ENCODE results near the gene GRIFIN. TPM values are rescaled to one million over a fixed set of nuclear protein-coding genes. Genes with fewer than 3 reads are reported as not detected.
A peak's percentile ranks its signal among the peaks of the same experiment; 100 is the strongest.

Gene GRIFIN
- total and polyA plus RNA-seq, 9 of the 15 experiments (the other 6 are each of a cell fraction or from before 2014, with no cell fraction given): not detected

DNA sequence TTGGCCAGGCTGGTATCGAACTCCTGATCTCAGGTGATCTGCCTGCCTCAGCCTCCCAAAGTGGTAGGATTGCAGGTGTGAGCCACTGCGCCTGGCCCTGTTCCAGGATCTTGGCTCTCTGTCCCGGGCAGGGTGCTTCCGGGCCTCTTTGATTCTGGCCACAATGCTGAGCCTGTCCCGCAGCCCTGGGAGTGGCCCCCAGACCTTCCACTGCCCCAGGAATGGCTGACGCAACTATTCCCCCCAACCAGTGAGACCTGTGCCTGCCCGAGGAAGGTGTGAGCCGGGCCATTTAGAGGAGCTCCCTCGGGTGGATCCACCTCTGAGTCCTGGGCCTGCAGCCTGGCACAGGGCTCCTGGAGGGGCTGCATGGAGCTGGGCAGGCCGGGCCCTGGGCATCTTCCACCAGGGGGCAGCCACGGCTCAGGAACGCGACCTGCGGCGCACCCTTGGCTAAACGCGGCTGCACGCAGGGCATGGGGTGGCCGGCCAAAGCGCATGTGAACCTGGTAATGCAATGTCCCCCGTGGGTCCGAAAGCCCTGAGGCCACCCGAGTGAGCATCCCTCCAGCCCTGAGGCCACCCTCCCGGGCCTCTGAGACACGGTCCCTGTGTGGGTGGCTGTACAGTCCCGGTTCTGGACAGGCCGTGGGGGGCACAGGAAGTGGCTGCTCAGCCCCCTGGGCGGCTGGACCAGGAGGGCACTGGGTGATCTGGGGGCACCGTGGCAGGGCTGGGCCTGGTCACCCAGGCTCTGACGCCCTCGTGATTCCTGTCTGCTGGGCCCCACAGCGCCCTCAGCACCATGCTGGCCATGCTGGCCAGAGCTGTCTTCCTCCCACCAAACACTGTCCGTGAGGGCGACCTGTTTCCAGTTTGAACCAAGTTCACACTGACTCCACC, 24.8 kb downstream of the GRIFIN start:
- CTCF ChIA-PET (ENCODE audit: low intra/inter-chr PET ratio): interaction anchor here (0.9 to 1.9 kb wide), 3 partner anchors 18 to 258 kb away, joined by 5 to 12 read pairs (median 7); no protein-coding TSS in a partner anchor
- Histone ChIP-seq H3K36me3 (ENCODE audit: control insufficient read depth, insufficient read depth, low read length) (no peaks in the 10 kb centered on the region), H3K27me3 (ENCODE audit: control insufficient read depth in 2 of 2, insufficient read depth in 2 of 2, low read length in 2 of 2) (peaks cover 0 to 10% of the 10 kb centered on the region in 2 experiments; a peak in 2 of 5 replicates), H3K79me2 (ENCODE audit: control insufficient read depth, insufficient read depth, low read length) (no peaks in the 10 kb centered on the region), H3K4me3 (0 out of 2 replicates have a peak overlapping the region, but pooled peaks have one; percentile 8), H3K27ac (ENCODE audit: extremely low read depth, low read depth, low read length) (peak overlapping the region; percentile 38; the same call in 1 of the 3 replicates), H3K4me1 (replicated peaks in 1 of 2; ENCODE audit: control insufficient read depth in 2 of 2, insufficient read depth in 2 of 2, low read length in 2 of 2) (peaks cover 7 to 25% of the 10 kb centered on the region in 2 experiments), H3K9me3 (replicated peaks; ENCODE audit: control insufficient read depth, insufficient read depth, low read depth, low read length) (no peaks in the 10 kb centered on the region; the same call in 1 of the 2 replicates), H4K20me1 (replicated peaks; ENCODE audit: control insufficient read depth, insufficient read depth, low read length) (no peaks in the 10 kb centered on the region), H3K9me1 (ENCODE audit: control insufficient read depth, insufficient read depth, low read length) (no peaks in the 10 kb centered on the region), H3K9ac (ENCODE audit: insufficient read depth in 1 of 2, low read depth in 2 of 2, low read length in 2 of 2) (peak overlapping the region; percentile 48 to 84; a peak in 3 of 4 replicates), H2AFZ (ENCODE audit: low read depth, low read length) (peak overlapping the region; percentile 95), H3K4me2 (ENCODE audit: insufficient read depth, low read length) (peak overlapping the region; percentile 76)
- WGBS (ENCODE audit: insufficient coverage, low coverage, missing lambda C conversion rate): 16% methylated on average over 26 of the region's 34 CpGs
- FAIRE-seq (peak; percentile 77), ATAC-seq (peak; percentile 97), DNase-seq (ENCODE audit: extremely low read depth in 1 of 4, low spot score in 3 of 4) (peak; percentile 75 to 85 (median 83))
- no TSS peak for BruUV-seq (replicated peaks)
- POLR2A ChIA-PET: interaction anchor here (0.7 to 1.5 kb wide), 3 partner anchors 8 to 221 kb away, joined by 3 to 6 read pairs (median 3); no protein-coding TSS in a partner anchor
- intact Hi-C loops (cut with micrococcal nuclease): no loop called here
- in situ Hi-C loops (cut with MboI): no loop called here
- TF ChIP-seq, protein P1, sequence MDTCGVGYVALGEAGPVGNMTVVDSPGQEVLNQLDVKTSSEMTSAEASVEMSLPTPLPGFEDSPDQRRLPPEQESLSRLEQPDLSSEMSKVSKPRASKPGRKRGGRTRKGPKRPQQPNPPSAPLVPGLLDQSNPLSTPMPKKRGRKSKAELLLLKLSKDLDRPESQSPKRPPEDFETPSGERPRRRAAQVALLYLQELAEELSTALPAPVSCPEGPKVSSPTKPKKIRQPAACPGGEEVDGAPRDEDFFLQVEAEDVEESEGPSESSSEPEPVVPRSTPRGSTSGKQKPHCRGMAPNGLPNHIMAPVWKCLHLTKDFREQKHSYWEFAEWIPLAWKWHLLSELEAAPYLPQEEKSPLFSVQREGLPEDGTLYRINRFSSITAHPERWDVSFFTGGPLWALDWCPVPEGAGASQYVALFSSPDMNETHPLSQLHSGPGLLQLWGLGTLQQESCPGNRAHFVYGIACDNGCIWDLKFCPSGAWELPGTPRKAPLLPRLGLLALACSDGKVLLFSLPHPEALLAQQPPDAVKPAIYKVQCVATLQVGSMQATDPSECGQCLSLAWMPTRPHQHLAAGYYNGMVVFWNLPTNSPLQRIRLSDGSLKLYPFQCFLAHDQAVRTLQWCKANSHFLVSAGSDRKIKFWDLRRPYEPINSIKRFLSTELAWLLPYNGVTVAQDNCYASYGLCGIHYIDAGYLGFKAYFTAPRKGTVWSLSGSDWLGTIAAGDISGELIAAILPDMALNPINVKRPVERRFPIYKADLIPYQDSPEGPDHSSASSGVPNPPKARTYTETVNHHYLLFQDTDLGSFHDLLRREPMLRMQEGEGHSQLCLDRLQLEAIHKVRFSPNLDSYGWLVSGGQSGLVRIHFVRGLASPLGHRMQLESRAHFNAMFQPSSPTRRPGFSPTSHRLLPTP (IDR thresholded peaks at IDR 0.05; ENCODE audit: borderline replicate concordance, extremely low read depth, insufficient read length): no peak
- TF ChIP-seq, protein P2, sequence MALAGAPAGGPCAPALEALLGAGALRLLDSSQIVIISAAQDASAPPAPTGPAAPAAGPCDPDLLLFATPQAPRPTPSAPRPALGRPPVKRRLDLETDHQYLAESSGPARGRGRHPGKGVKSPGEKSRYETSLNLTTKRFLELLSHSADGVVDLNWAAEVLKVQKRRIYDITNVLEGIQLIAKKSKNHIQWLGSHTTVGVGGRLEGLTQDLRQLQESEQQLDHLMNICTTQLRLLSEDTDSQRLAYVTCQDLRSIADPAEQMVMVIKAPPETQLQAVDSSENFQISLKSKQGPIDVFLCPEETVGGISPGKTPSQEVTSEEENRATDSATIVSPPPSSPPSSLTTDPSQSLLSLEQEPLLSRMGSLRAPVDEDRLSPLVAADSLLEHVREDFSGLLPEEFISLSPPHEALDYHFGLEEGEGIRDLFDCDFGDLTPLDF (CRISPR knock-in tag; IDR thresholded peaks at IDR 0.05): no peak
- TF ChIP-seq TEAD1 (CRISPR knock-in tag; IDR thresholded peaks at IDR 0.05) (0 out of 4 replicates have a peak, but pooled peaks of 1 of the 2 experiments have one; percentile 49), RBFOX2 (IDR thresholded peaks at IDR 0.05; ENCODE audit: low read depth, low read length) (peak; percentile 70), OTX1 (CRISPR knock-in tag; IDR thresholded peaks at IDR 0.05) (no peak), NFE2L1 (tag; IDR thresholded peaks at IDR 0.05; ENCODE audit: borderline replicate concordance, low read depth) (no peak), SNRNP70 (optimal IDR thresholded peaks at IDR 0.05; ENCODE audit: low read depth, low read length) (no peak), TGIF2 (CRISPR knock-in tag; IDR thresholded peaks at IDR 0.05) (no peak), PRPF4 (IDR thresholded peaks at IDR 0.05; ENCODE audit: insufficient read depth, low read depth, low read length, poor library complexity, severe bottlenecking) (no peak), ZNF507 (tag; conservative IDR thresholded peaks at IDR 0.05) (no peak), MCM3 (IDR thresholded peaks at IDR 0.05) (no peak), ETV5 (CRISPR knock-in tag; IDR thresholded peaks at IDR 0.05; ENCODE audit: low read depth) (peak; percentile 19; the same call in 1 of the 2 replicates), HNRNPL (IDR thresholded peaks at IDR 0.05; ENCODE audit: low read depth, low read length) (peak; percentile 95)
- TF ChIP-seq, protein P3, sequence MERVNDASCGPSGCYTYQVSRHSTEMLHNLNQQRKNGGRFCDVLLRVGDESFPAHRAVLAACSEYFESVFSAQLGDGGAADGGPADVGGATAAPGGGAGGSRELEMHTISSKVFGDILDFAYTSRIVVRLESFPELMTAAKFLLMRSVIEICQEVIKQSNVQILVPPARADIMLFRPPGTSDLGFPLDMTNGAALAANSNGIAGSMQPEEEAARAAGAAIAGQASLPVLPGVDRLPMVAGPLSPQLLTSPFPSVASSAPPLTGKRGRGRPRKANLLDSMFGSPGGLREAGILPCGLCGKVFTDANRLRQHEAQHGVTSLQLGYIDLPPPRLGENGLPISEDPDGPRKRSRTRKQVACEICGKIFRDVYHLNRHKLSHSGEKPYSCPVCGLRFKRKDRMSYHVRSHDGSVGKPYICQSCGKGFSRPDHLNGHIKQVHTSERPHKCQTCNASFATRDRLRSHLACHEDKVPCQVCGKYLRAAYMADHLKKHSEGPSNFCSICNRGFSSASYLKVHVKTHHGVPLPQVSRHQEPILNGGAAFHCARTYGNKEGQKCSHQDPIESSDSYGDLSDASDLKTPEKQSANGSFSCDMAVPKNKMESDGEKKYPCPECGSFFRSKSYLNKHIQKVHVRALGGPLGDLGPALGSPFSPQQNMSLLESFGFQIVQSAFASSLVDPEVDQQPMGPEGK (CRISPR knock-in tag; IDR thresholded peaks at IDR 0.05; ENCODE audit: borderline replicate concordance): no peak
